Measurements from ENCODE around the gene SPPL2C. TPM values are rescaled to one million over a fixed set of nuclear protein-coding genes. Genes with fewer than 3 reads are reported as not detected.

SPPL2C gene
- total RNA-seq, 1 experiment from 2014 or later: not detected

DNA sequence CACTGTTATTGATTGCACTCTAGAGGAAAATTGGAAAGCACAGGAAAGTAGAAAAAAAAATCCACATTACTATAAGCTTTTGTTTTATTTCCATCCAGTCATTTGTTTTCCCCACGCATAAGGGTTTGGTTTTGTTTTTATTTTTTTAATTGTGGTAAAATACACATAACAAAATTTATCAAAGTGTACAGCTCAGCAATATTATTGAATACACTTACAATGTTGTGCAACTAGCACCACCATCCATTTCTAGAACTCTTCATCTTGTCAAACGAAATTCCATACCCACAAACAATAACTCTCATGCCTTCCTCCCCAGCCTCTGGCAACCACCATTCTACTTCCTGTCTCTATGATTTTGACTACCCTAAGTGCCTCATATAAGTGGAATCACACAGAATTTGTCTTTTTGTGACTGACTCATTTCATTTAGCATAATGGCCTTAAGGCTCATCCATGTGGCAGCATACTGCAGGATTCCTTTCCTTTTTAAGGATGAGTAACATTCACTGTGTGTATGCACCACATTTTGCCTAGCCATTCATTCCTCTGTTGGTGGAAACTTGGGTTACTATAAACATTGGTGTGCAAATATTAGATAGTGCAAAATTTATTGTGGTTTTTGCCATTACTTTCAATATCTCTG, 11.1 kb downstream of the SPPL2C start:
- no peak overlapping the region for H3T11ph ChIP-seq (ENCODE audit: low read length)
- no peak overlapping the region for H4K8ac ChIP-seq (replicated peaks; ENCODE audit: insufficient read length, low read depth, low read length)
- H3K56ac ChIP-seq (ENCODE audit: insufficient read length, low read depth, low read length): no peak overlapping the region
- no peaks in the 10 kb centered on the region for H3K79me2 ChIP-seq (ENCODE audit: insufficient read depth, low read length)
- H3K9me3 ChIP-seq (ENCODE audit: control insufficient read depth, low read depth, low read length): no peaks in the 10 kb centered on the region
- TF ChIP-seq CTCF (conservative IDR thresholded peaks at IDR 0.05): no peak
- H4K5ac ChIP-seq (ENCODE audit: insufficient read length, low read depth, low read length): no peak overlapping the region
- WGBS (ENCODE audit: extremely low coverage, insufficient read length, low lambda C conversion rate): no CpG with 5 or more reads among the region's 2 CpGs
- no peak overlapping the region for H3K27ac ChIP-seq (ENCODE audit: insufficient read length, low read depth, low read length)
- H2AFZ ChIP-seq (ENCODE audit: low read length): no peak overlapping the region
- H3K9me3 Mint-ChIP-seq: 0 out of 5 replicates have a peak, but pooled peaks cover 0 to 3% of the 10 kb centered on the region in 2 experiments
- no peaks in the 10 kb centered on the region for H3K23me2 ChIP-seq (ENCODE audit: insufficient read length, low read depth, low read length, poor library complexity, severe bottlenecking)
- H2AK5ac ChIP-seq (ENCODE audit: insufficient read length, low read length): no peak overlapping the region
- H3K27me3 Mint-ChIP-seq (ENCODE audit: low read depth): peaks cover 31% of the 10 kb centered on the region
- H2BK120ac ChIP-seq (ENCODE audit: low read depth, low read length, poor library complexity, severe bottlenecking): no peak overlapping the region
- H3K9ac ChIP-seq (ENCODE audit: extremely low read depth, insufficient read length, low read length): no peak overlapping the region
- H4K20me1 ChIP-seq (ENCODE audit: control insufficient read depth, insufficient read depth, insufficient read length): peaks cover 3% of the 10 kb centered on the region
- H3K27ac Mint-ChIP-seq: no peak overlapping the region
- H3K18ac ChIP-seq (ENCODE audit: insufficient read length, low read depth, low read length): no peak overlapping the region
- H3K4me1 Mint-ChIP-seq: peaks cover 0 to 10% of the 10 kb centered on the region in 2 experiments; a peak in 3 of 4 replicates
- no peak overlapping the region for H2BK20ac ChIP-seq (ENCODE audit: low read depth, low read length, poor library complexity, severe bottlenecking)
- H3K27me3 ChIP-seq (ENCODE audit: insufficient read depth, low read length): peaks cover 3% of the 10 kb centered on the region
- no peak overlapping the region for H2BK5ac ChIP-seq (ENCODE audit: insufficient read length, low read length)
- no peaks in the 10 kb centered on the region for H3K79me1 ChIP-seq (ENCODE audit: insufficient read depth, low read depth, low read length, poor library complexity, severe bottlenecking)
- no peaks in the 10 kb centered on the region for H3K4me1 ChIP-seq (ENCODE audit: insufficient read depth, low read length)
- no peak overlapping the region for H3K4me2 ChIP-seq (ENCODE audit: insufficient read depth, insufficient read length, low read length)
- H3K36me3 Mint-ChIP-seq (ENCODE audit: insufficient read depth in 1 of 3, low read depth in 3 of 3): no peaks in the 10 kb centered on the region
- no peak overlapping the region for H3K4ac ChIP-seq (ENCODE audit: low read depth, low read length)
- H4K91ac ChIP-seq (ENCODE audit: insufficient read length, low read depth, low read length): no peak overlapping the region
- no peak overlapping the region for H3K14ac ChIP-seq (ENCODE audit: insufficient read depth, low read length)
- H3K4me3 Mint-ChIP-seq: no peak overlapping the region
- no peak overlapping the region for H3K23ac ChIP-seq (ENCODE audit: insufficient read length, low read depth, low read length)
- DNase-seq: no peak
- no peak overlapping the region for H2BK15ac ChIP-seq (ENCODE audit: low read depth, low read length)
- no peak overlapping the region for H2BK12ac ChIP-seq (ENCODE audit: insufficient read length, low read depth, low read length)
